HG02981 (cell line): ENCODE data around the gene CCDC30.

Source experiments
- ATAC-seq: cut with Tn5 transposase; IDR thresholded peaks from one replicate; pipeline ENCODE4 v1.9.1; 2021; ENCODE audit warnings: mild to moderate bottlenecking, moderate library complexity; ENCODE audit not compliant: unreplicated experiment

The CCDC30 gene

GRCh38 chr1:42639116-42639515, 176.0 kb downstream of the CCDC30 start:
- no peak for ATAC-seq

DNA sequence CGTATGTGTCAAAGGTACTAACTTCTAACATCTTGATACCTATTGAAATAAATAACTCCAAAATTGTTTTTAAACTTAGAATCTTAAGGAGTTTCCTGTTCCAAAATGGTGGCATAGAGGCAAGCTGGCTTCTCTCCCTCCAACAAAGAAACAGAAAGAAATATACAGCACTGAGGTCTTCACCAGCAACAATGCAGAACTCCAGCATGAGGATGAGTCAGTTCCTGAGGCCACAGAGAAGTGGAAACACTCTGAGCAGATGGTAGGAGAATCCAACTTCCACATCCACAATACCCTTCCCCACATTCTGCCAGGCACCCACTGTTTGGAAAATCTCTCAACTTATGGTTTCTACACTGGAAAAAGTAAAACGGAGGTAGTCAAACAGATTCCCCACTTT, 183.0 kb downstream of the CCDC30 start:
- ATAC-seq, result no peak

DNA sequence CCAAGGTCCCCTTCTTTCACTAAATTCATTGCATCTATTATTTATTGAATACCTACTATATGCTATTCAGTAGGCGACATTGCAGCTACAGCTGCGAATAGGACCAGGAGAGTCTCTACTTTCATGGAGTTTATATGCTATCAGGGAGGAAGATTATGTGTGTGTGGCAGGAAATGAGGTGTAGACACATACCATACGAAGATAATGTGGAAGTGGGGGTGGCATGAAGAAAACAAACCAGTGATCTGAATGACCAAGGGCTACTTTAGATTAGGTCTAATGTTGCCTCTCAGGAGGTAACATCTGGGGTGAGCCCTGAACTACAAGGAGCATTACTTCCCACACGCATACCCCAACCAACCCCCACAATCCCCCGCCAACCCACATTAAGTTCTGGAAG, 194.1 kb downstream of the CCDC30 start:
- no peak for ATAC-seq

DNA sequence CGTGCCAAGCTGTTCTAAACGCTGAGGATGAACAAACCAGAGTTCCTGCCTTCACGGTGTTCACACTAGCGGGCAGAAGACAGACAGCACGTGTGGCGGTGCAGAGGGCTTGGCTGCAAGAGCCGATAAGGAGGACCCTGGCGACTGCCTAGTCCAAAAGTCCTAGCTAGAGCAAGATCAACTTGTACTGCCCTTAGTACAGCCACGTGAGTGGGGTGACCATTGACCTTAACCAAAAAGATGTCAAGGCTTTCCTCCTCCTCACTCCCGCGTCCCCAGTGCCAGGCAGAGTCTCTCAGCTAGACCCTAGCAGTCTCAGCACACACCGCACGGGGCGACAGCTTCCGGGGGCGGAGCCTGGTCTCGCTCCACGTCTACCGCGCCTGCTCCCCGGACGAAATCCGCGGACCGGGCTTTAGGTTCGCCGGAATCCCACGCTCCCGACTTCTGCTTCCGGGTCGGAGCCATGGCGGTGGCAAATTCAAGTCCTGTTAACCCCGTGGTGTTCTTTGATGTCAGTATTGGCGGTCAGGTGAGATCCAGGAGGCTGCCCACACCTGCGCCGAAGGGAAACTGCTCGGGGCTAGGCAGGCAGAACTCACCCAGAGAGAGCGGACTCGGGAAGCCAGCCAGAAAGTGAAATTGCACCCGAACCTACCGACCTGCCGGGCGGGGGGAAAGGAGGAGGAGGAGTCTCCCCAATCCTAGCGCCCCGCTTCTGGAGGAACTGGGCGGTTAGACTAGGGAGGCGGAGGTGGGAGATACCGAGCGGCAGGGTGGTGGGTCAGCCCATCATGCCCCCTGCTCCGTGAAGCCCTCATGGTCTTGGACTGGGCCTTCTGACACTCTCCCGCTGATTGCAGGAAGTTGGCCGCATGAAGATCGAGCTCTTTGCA, 195.1 kb downstream of the CCDC30 start, which contains the start of gene PPIH:
Gene PPIH (plus strand): TSS at position 443 of the 896 bp plus-strand sequence. CDS start 24 bp downstream, at position 467.
- ATAC-seq, result peak; percentile 93

DNA sequence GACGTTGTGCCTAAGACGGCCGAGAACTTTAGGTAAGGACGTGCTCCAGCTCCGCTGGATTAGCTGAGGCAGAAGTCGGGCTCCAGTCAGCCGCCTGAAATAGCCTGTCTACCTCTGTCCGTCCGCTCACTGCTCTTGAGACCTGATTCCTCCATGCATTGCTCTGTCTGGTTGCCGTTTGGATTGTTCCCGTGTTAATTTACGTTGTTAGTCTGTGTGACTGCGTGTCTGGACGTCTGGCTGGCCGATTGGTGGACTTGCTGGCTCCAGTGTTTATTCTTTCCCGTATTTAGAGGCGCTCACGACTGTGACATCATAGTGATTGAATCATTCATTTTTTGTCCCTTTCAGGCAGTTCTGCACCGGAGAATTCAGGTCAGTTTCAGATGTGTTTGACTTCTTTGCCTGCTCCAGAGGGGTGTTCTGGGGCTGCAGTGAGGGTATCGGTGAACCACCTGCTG, 195.8 kb downstream of the CCDC30 start:
- peak; percentile 1 for ATAC-seq

DNA sequence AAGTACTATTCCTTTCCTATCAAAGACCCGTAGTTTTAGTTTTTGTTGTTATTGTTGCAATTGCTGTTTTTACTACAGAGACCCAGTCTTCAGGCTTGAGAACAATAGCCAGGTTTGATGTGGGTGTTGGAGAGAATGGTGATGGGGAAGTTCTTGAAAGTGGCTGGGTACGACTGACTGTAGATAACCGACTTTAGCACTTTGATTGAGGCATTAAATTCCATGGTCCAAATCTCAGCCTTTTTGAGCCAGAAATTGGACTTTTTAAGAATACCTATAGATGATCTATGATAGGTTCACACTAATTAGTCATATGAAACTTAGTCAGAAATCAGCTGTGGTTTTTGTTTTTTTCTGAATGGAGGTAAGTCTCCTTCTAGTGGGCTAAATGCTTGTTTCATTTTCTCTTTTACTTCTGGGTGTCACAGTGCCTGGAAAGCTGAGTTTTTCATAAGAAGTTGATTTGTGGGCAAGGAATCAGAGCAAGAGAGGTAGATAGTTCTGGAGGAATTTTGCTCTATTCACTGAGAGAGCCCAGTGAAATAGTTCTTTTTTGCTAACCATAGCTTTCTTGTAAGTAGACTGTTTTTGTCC, 197.9 kb downstream of the CCDC30 start:
- no peak for ATAC-seq

GRCh38 chr1:42669936-42670335, 206.8 kb downstream of the CCDC30 start:
- ATAC-seq, result no peak

DNA sequence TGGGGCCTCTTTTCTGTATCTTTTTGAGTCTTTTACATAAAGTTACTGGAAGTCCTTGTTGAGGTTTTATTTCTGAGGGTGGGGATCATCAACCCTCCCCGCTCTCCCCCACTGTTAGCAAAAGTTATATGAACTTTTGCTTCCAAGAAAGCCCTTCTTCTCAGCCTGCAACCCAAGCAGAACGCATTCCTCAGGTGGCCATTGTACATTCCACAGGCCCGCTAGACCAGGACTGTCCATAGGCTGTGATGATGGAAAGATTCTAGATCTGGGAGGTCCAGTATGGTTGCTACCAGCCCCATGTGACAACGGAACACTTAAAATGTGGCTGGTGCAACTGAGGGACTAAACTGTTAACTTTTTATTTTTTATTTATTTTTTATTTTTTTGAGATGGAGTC, 207.3 kb downstream of the CCDC30 start:
- ATAC-seq, result no peak

GRCh38 chr1:42674214-42674613, 211.1 kb downstream of the CCDC30 start:
- ATAC-seq, result no peak

DNA sequence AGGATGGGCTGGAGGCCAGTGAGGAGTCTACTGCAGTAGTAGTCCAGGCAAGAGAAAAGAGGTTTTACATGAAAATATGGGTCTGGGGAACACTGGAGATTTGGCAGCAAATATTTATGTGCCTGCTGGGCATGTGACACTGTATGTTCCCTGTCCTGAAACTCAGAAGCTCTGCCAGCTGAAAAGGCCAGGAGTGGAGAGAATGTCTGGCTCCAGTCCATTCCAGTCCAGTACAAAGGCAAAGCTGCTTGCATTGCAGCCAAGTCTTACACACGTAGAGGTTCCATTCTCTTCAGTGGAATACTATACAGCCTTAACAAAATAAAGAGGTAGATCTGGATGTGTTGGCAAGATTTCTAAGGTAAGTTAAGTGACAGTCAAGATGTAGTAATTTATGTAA, 211.6 kb downstream of the CCDC30 start:
- no peak for ATAC-seq

DNA sequence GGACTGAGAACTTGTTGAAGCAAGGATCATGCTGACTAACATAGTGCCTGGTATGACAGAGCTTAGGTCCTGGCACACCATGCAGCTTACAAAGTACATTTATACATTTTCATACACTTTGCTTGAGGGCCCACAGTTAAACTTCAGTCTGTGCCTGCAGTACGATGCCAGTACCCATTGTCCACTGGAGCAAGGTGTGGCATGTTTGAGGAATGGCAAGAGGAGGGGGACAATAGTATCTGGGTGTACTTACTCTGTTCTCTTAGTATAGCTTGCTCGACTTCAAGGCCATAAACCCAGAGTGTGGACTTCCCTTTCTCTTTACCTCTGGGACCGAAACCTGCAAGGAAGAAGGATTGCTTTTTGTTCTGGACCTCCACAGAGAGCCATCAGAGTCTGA, 212.4 kb downstream of the CCDC30 start:
- no peak for ATAC-seq

- no peak for ATAC-seq
Observed at GRCh38 chr1:42676534-42677087, 213.5 kb downstream of the CCDC30 start.

DNA sequence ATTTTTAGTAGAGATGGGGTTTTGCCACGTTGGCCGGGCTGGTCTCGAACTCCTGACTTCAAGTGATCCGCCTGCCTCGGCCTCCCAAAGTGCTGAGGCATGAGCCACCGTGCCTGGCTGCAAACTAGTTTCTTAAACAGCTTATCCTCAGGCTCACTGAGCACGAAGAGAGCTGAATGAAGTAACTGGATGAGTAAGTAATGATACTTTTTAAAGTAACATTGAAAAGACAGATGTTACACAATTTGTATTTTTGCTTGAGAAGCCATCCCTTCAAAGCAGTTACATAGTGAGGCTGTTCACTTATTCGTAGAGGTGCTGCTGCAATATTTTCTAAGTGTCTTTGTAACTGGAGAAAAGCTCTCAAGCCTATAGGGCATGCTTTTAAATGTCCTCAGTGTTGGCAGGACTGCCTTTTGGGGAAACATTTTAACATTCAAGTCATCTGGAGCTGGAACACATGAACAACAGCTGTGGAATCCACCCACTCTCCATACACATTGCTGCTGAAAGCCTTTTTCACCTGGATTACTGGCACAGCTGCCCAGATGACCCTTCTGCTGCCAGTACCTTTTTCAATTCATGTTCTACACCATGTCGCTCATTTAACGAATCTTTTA, 216.4 kb downstream of the CCDC30 start:
- no peak for ATAC-seq

- ATAC-seq, result no peak
Observed at GRCh38 chr1:42680055-42680454, 217.0 kb downstream of the CCDC30 start.

DNA sequence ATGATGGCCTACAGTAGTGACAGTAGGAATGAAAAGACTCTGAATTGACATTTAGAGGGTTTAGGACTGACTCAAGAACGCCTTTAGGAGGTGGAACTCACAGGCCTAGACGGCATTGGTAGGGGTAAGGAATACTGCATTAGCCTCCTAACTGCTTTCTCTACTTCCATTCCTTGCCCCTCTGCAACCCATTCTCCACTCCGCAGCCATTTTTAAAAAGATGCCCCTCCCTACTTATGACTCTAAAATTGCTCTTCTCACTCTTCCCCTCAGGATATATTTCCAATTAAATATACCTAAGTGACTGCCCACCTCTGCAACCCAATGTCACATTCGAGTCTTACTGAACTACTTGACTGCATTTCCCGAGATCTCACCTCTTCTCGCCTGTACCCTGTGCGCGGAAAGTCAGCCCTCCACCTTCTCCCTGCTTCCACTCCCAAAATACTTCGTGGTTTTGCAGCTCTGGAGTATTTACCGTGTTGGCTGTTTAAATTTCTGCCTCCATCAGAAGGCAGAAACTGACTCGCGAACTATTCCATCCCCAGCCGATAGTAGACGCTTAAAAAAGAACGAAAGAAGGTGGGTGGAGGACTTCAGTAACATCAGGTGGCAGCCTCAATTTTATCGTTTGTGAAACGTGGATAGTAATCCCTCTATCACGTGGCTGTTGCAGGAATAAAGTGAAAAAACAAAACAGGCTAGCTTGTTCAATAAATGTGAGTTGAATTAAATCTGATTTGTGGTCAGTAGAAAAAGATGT, 218.0 kb downstream of the CCDC30 start:
- no peak for ATAC-seq

- peak; percentile 87 for ATAC-seq
Observed at GRCh38 chr1:42681741-42682483, 218.8 kb downstream of the CCDC30 start, which contains the start of gene YBX1. YBX1 (plus strand) TSS chr1:42682418; CDS start chr1:42682566, 148 bp downstream.

GRCh38 chr1:42682484-42682738, 219.3 kb downstream of the CCDC30 start:
- peak; percentile 13 for ATAC-seq

DNA sequence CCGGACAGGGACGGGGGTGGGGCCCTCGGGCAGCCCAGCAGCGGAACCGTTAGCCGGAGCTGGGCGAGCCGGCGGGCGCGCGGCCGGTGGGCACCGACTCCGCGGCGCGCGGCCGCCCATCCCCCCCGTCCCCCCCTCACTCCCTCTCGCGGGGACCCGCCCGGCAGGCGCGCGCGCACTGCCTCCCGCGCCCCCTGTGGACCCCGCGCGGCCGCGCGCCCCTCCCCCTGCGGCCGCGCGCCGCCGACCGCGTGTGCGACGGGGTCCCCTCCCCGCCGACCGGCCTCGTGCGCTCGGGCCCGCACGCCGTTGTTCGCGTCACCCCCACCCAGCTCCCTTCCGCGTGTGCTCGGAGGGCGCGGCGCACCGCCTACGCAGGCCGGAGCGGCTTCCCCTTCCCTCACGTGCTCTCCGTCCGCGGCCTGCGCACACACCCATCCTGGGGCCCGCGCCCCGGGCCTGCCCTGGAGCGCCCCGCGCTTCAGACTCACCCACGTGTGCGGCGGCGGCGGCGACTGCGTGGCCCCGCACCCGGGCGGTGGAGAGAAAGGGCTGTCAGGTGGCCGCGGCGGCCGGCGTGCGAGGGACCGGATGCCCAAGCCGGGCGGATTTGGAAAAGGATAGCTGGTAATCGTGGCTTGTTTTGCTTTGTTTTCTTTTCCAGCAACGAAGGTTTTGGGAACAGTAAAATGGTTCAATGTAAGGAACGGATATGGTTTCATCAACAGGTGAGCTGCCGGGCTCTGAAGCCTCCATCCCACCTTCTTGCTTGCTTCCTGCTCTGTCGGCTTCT, 219.8 kb downstream of the CCDC30 start:
- peak; percentile 35 for ATAC-seq

DNA sequence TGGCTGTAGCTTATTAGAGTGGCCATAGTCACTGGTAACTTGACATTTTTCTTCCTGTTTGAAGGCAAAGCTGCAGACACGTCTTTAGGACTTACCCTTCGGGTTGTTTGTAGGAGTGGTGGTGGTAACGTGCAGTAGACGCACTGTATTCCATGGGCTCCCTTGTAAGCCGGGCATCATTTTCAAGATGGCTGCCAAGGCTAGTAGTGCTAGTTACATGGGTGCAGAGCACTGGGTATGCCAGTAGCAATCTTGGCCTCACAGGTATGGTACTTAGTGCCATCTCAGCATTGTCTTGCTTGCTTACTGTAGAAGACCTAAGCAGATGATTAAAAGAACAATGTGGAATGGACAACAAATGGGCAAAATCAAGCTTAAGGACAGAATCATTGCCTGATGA, 221.1 kb downstream of the CCDC30 start:
- ATAC-seq, result no peak
